Adrenal gland (tissue), 5 donors: ENCODE results near the gene IL25.

Experiments
- CTCF ChIP-seq, 6 experiments: fragments of 450-650 bp in 4 of 6; fragments of 200-600 bp in 2 of 6; sonication (generic) in 1 of 6; IDR thresholded peaks; 1 replicate in 5 of 6; 2 replicates in 1 of 6; pipeline versions ENCODE4 v1.5.1 to v1.8.0; 2016 to 2021; ENCODE audit warnings: antibody characterized with exemption in 6 of 6, mild to moderate bottlenecking in 2 of 6, moderate library complexity in 1 of 6
- POLR2A ChIP-seq, 2 donors: fragments of 450-650 bp; IDR thresholded peaks; one replicate each; pipeline ENCODE4 v1.6.1; 2017; ENCODE audit warnings: antibody characterized with exemption in 2 of 2, mild to moderate bottlenecking in 2 of 2, moderate library complexity in 1 of 2
- donor health status: DM: no; HTN: no; CAD: no.

- TF ChIP-seq CTCF (IDR thresholded peaks at IDR 0.05) (no peak), POLR2A (IDR thresholded peaks at IDR 0.05) (no peak)
Measured at GRCh38 chr14:23359167-23359626, 13.4 kb upstream of the IL25 start.
